ENCODE data around the gene LHB.

DNA sequence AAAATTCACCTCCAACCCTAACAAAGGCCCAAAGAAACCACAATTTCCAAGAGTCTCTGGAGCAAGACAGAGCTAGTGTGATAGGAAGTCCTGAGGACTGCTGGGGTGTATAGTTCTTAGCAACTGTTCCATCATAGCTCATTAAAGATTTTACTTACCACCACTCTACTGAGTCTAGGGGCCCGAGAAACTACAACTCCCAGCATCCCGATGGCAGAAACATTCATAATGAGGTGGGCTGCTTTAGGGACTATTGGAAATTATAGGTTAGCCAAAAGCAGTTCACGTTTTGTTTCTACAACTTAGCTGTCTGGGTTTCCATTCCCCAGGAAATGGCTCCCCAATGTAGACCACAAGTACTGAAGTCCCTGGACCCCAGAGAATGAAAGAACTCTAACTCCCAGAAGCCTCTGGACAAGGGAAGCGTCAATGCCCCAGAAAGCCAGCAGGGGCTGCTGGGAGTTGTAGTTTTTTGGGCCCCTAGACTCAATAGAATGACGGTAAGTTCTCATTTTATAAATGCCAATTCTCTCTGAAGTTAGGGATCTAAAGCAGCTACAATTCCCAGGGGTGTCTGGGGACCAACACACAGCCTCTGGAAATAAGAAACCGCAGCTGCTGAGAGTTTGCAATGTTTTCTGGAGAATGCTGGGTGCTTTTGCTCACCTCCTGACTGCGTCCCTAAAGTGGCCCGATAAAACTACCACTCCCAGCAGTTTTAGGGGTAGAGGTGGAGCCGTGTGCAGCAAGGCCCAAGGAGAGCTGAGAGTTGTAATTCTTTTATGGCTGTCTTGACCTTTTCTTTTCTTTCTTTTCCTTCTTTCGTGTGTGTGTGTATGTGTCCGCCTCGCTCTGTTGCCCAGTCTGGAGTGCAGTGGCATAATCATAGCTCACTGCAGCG, 40.7 kb downstream of the LHB start:
- TF ChIP-seq, protein P1, sequence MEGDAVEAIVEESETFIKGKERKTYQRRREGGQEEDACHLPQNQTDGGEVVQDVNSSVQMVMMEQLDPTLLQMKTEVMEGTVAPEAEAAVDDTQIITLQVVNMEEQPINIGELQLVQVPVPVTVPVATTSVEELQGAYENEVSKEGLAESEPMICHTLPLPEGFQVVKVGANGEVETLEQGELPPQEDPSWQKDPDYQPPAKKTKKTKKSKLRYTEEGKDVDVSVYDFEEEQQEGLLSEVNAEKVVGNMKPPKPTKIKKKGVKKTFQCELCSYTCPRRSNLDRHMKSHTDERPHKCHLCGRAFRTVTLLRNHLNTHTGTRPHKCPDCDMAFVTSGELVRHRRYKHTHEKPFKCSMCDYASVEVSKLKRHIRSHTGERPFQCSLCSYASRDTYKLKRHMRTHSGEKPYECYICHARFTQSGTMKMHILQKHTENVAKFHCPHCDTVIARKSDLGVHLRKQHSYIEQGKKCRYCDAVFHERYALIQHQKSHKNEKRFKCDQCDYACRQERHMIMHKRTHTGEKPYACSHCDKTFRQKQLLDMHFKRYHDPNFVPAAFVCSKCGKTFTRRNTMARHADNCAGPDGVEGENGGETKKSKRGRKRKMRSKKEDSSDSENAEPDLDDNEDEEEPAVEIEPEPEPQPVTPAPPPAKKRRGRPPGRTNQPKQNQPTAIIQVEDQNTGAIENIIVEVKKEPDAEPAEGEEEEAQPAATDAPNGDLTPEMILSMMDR (IDR thresholded peaks at IDR 0.05) = peak in 1 of 3 experiments; percentile 6
- TF ChIP-seq POLR2A (IDR thresholded peaks at IDR 0.05) = no peak

Data from testis (tissue), 2 donors.